Activated CD4-positive, alpha-beta T cell treated with anti-CD3 and anti-CD28 coated beads, Interleukin-2, amount 50 U/mL, for 48 hours (primary cell): Measurements from ENCODE around the gene NOPCHAP1.
"Not testable (repeated sequence)": the region's sequence is repeated elsewhere in the genome, so short reads cannot be mapped to it uniquely, and the experiment has no call there.

Experiments used
- DNase-seq, 2 experiments: peaks; one replicate each; pipeline ENCODE4 v3.0.0-alpha.2; 2020

NOPCHAP1 gene

GRCh38 chr12:104966677-104967076, 19.4 kb upstream of the NOPCHAP1 start:
- no peak for DNase-seq

GRCh38 chr12:104969343-104969742, 16.8 kb upstream of the NOPCHAP1 start:
- DNase-seq, result no peak

- DNase-seq, result no peak
Observed at GRCh38 chr12:104971306-104971705, 14.8 kb upstream of the NOPCHAP1 start.

- no peak for DNase-seq
Observed at GRCh38 chr12:104973250-104973649, 12.9 kb upstream of the NOPCHAP1 start.

GRCh38 chr12:104974626-104975290, 11.4 kb upstream of the NOPCHAP1 start:
- no peak for DNase-seq

- no peak for DNase-seq
Observed at GRCh38 chr12:104975587-104976343, 10.4 kb upstream of the NOPCHAP1 start.

- peak in 1 of 2 experiments; percentile 13 for DNase-seq
Observed at GRCh38 chr12:104976703-104977102, 9.4 kb upstream of the NOPCHAP1 start.

GRCh38 chr12:104977688-104978087, 8.4 kb upstream of the NOPCHAP1 start:
- DNase-seq, result not testable (repeated sequence)

- DNase-seq, result no peak
Observed at GRCh38 chr12:104985206-104985605, 910 bp upstream of the NOPCHAP1 start.

- DNase-seq, result no peak
Observed at GRCh38 chr12:104990950-104991349, 4.8 kb downstream of the NOPCHAP1 start.

- no peak for DNase-seq
Observed at GRCh38 chr12:104991565-104992128, 5.5 kb downstream of the NOPCHAP1 start.

GRCh38 chr12:104994336-104994735, 8.2 kb downstream of the NOPCHAP1 start:
- DNase-seq, result no peak

GRCh38 chr12:104997541-104997940, 11.4 kb downstream of the NOPCHAP1 start:
- no peak for DNase-seq

GRCh38 chr12:104998423-104999346, 12.6 kb downstream of the NOPCHAP1 start:
- DNase-seq, result no peak

- DNase-seq, result no peak
Observed at GRCh38 chr12:104999347-104999685, 13.2 kb downstream of the NOPCHAP1 start.

GRCh38 chr12:105001476-105001875, 15.4 kb downstream of the NOPCHAP1 start:
- no peak for DNase-seq

- no peak for DNase-seq
Observed at GRCh38 chr12:105013892-105014291, 27.8 kb downstream of the NOPCHAP1 start.

GRCh38 chr12:105014603-105015002, 28.5 kb downstream of the NOPCHAP1 start:
- DNase-seq, result no peak

GRCh38 chr12:105015543-105015942, 29.4 kb downstream of the NOPCHAP1 start:
- no peak for DNase-seq

GRCh38 chr12:105018012-105018411, 31.9 kb downstream of the NOPCHAP1 start:
- no peak for DNase-seq

- DNase-seq, result no peak
Observed at GRCh38 chr12:105018776-105019175, 32.7 kb downstream of the NOPCHAP1 start.

GRCh38 chr12:105020241-105020962, 34.3 kb downstream of the NOPCHAP1 start:
- no peak for DNase-seq
